GM23338 (cell line): ENCODE data around the gene MFNG. TPM values are rescaled to one million over a fixed set of nuclear protein-coding genes. Genes with fewer than 3 reads are reported as not detected.

Experiments
- ATAC-seq: fragments of 200-7000 bp; cut with Tn5 transposase; 3 replicates; pipeline ENCODE4 v1.9.1; 2020
- DNase-seq: peaks from one replicate; pipeline ENCODE4 v3.0.0-alpha.2; 2015; ENCODE audit warnings: low spot score
- H2AFZ ChIP-seq: fragments of 200-600 bp; sonication (generic); 2 replicates; pipeline ENCODE4 v1.8.0; 2016; ENCODE audit warnings: antibody characterized with exemption, mild to moderate bottlenecking, moderate library complexity
- H3F3A ChIP-seq: fragments of 200-600 bp; sonication (generic); replicated peaks from 2 replicates; pipeline ENCODE4 v1.8.0; 2017; ENCODE audit warnings: antibody characterized with exemption, mixed run types, low read depth
- H3K27ac ChIP-seq: fragments of 200-600 bp; sonication (generic); 2 replicates; pipeline ENCODE4 v1.6.1; 2016; ENCODE audit warnings: low read depth
- H3K27me3 ChIP-seq: fragments of 200-600 bp; sonication (generic); 2 replicates; pipeline ENCODE4 v1.8.0; 2016; ENCODE audit warnings: mild to moderate bottlenecking, mixed run types, moderate library complexity; ENCODE audit not compliant: insufficient read depth
- H3K36me3 ChIP-seq: fragments of 200-600 bp; sonication (generic); 2 replicates; pipeline ENCODE4 v1.8.0; 2016; ENCODE audit warnings: mild to moderate bottlenecking; ENCODE audit not compliant: insufficient read depth
- H3K4me1 ChIP-seq: fragments of 200-600 bp; sonication (generic); 2 replicates; pipeline ENCODE4 v1.8.0; 2016; ENCODE audit warnings: mild to moderate bottlenecking, moderate library complexity; ENCODE audit not compliant: insufficient read depth
- H3K4me2 ChIP-seq: fragments of 200-600 bp; sonication (generic); 2 replicates; pipeline ENCODE4 v1.7.1; 2017; ENCODE audit warnings: mixed run types
- H3K4me3 ChIP-seq: fragments of 200-600 bp; sonication (generic); 2 replicates; pipeline ENCODE4 v1.6.1; 2016; ENCODE audit warnings: mixed run types
- H3K79me2 ChIP-seq: fragments of 200-600 bp; sonication (generic); replicated peaks from 2 replicates; pipeline ENCODE4 v1.8.0; 2017; ENCODE audit warnings: mild to moderate bottlenecking; ENCODE audit not compliant: insufficient read depth
- H3K9me2 ChIP-seq: fragments of 200-600 bp; sonication (generic); 2 replicates; pipeline ENCODE4 v1.8.0; 2017; ENCODE audit not compliant: insufficient read depth
- H4K20me1 ChIP-seq: fragments of 200-600 bp; sonication (generic); replicated peaks from 2 replicates; pipeline ENCODE4 v1.8.0; 2017; ENCODE audit warnings: mild to moderate bottlenecking; ENCODE audit not compliant: insufficient read depth
- H3K27ac Mint-ChIP-seq: 2 replicates; pipeline ENCODE4 v1.8.0; 2020; ENCODE audit warnings: inconsistent platforms, mild to moderate bottlenecking, moderate library complexity, mixed read lengths
- H3K27me3 Mint-ChIP-seq: 3 replicates; pipeline ENCODE4 v1.8.0; 2022; ENCODE audit warnings: low read depth, mild to moderate bottlenecking, moderate library complexity, mixed read lengths, inconsistent platforms; ENCODE audit not compliant: insufficient read depth, poor library complexity
- H3K36me3 Mint-ChIP-seq: 3 replicates; pipeline ENCODE4 v1.8.0; 2021; ENCODE audit warnings: low read depth, mild to moderate bottlenecking, inconsistent platforms, moderate library complexity, mixed read lengths
- H3K4me1 Mint-ChIP-seq: 3 replicates; pipeline ENCODE4 v1.8.0; 2020; ENCODE audit warnings: mild to moderate bottlenecking, inconsistent platforms, mixed read lengths
- H3K4me3 Mint-ChIP-seq: 3 replicates; pipeline ENCODE4 v1.8.0; 2021; ENCODE audit warnings: moderate library complexity, mild to moderate bottlenecking, inconsistent platforms, mixed read lengths
- H3K9me3 Mint-ChIP-seq: 3 replicates; pipeline ENCODE4 v1.8.0; 2020; ENCODE audit warnings: moderate library complexity, mild to moderate bottlenecking, inconsistent platforms, mixed read lengths
- CREB1 ChIP-seq: fragments of 250-450 bp; sonication (Bioruptor Pico); IDR thresholded peaks from 2 replicates; pipeline ENCODE4 v1.5.0; 2020; ENCODE audit warnings: low read depth, mild to moderate bottlenecking, moderate library complexity
- ETS1 ChIP-seq: IDR thresholded peaks from 2 replicates; pipeline ENCODE4 v1.6.1; 2016; ENCODE audit warnings: antibody characterized with exemption
- EZH2phosphoT487 ChIP-seq: fragments of 200-600 bp; sonication (generic); IDR thresholded peaks from one replicate; pipeline ENCODE4 v1.8.1; 2018; ENCODE audit warnings: antibody characterized with exemption; ENCODE audit not compliant: unreplicated experiment
- NANOG ChIP-seq: IDR thresholded peaks from 2 replicates; pipeline ENCODE4 v1.6.1; 2016; ENCODE audit warnings: antibody characterized with exemption, borderline replicate concordance
- POLR2AphosphoS5 ChIP-seq: IDR thresholded peaks from 2 replicates; pipeline ENCODE4 v1.6.1; 2016; ENCODE audit warnings: antibody characterized with exemption, low read depth
- REST ChIP-seq: IDR thresholded peaks from one replicate; pipeline ENCODE4 v1.6.1; 2018; ENCODE audit warnings: antibody characterized with exemption; ENCODE audit not compliant: unreplicated experiment
- STAT1 ChIP-seq: IDR thresholded peaks from one replicate; pipeline ENCODE4 v1.6.1; 2016; ENCODE audit warnings: antibody characterized with exemption; ENCODE audit not compliant: unreplicated experiment
- ZNF114 ChIP-seq: fragments of 250-450 bp; sonication (Bioruptor Pico); IDR thresholded peaks from 2 replicates; pipeline ENCODE4 v1.5.0; 2020; ENCODE audit warnings: mild to moderate bottlenecking, moderate library complexity
- ZNF331 ChIP-seq: fragments of 250-450 bp; sonication (Bioruptor Pico); IDR thresholded peaks from 2 replicates; pipeline ENCODE4 v1.5.0; 2020; ENCODE audit warnings: low read depth, mild to moderate bottlenecking, moderate library complexity
- ZNF462 ChIP-seq: fragments of 250-450 bp; sonication (Bioruptor Pico); IDR thresholded peaks from 2 replicates; pipeline ENCODE4 v1.5.0; 2020; ENCODE audit warnings: mild to moderate bottlenecking, moderate library complexity
- polyA plus RNA-seq: library from polyadenylated mRNA; unstranded; fragments of >200 nt; fragmentation: Nextera tagmentation; extraction: Ambion mirVana; gene quantifications from 2 replicates; pipeline ENCODE4 v1.2.1, GENCODE V29; 2016
- total RNA-seq: library from RNA; depleted of rRNA; stranded (reverse); fragments of >200 nt; shearing (Covaris generic); gene quantifications from 2 replicates; pipeline ENCODE4 v1.2.3, GENCODE V29; 2014

The MFNG gene
- total and polyA plus RNA-seq, 2 experiments from 2014 or later, result 1.4 to 1.9 TPM

GRCh38 chr22:37510091-37510490 lies 23.9 kb upstream of the MFNG start:
- DNase-seq (no peak), ATAC-seq (no peak)
- Mint-ChIP-seq H3K4me3 (no peak overlapping the region), H3K27ac (no peak overlapping the region), H3K36me3 (no peaks in the 10 kb centered on the region), H3K4me1 (peaks cover 16% of the 10 kb centered on the region), H3K9me3 (no peaks in the 10 kb centered on the region), H3K27me3 (peaks cover 2% of the 10 kb centered on the region)
- Histone ChIP-seq H3K27me3 (no peaks in the 10 kb centered on the region), H3K4me1 (no peaks in the 10 kb centered on the region), H3F3A (no peaks in the 10 kb centered on the region), H2AFZ (no peak overlapping the region), H3K36me3 (no peaks in the 10 kb centered on the region), H3K79me2 (no peaks in the 10 kb centered on the region), H3K4me3 (no peak overlapping the region), H3K27ac (no peak overlapping the region), H4K20me1 (no peaks in the 10 kb centered on the region), H3K9me2 (no peaks in the 10 kb centered on the region), H3K4me2 (no peak overlapping the region)
- TF ChIP-seq POLR2AphosphoS5, result no peak
- no peak for TF ChIP-seq ZNF462 (CRISPR knock-in tag)
- TF ChIP-seq NANOG, result no peak
- TF ChIP-seq ZNF331 (CRISPR knock-in tag), result no peak
- no peak for TF ChIP-seq EZH2phosphoT487
- no peak for TF ChIP-seq ETS1
- TF ChIP-seq ZNF114 (CRISPR knock-in tag), result no peak
- no peak for TF ChIP-seq CREB1
- TF ChIP-seq REST, result no peak
- TF ChIP-seq STAT1, result no peak
